ENCODE measurements around the gene CTSZ.
"Not testable (repeated sequence)": the region's sequence is repeated elsewhere in the genome, so short reads cannot be mapped to it uniquely, and the experiment has no call there.

Gene CTSZ

DNA sequence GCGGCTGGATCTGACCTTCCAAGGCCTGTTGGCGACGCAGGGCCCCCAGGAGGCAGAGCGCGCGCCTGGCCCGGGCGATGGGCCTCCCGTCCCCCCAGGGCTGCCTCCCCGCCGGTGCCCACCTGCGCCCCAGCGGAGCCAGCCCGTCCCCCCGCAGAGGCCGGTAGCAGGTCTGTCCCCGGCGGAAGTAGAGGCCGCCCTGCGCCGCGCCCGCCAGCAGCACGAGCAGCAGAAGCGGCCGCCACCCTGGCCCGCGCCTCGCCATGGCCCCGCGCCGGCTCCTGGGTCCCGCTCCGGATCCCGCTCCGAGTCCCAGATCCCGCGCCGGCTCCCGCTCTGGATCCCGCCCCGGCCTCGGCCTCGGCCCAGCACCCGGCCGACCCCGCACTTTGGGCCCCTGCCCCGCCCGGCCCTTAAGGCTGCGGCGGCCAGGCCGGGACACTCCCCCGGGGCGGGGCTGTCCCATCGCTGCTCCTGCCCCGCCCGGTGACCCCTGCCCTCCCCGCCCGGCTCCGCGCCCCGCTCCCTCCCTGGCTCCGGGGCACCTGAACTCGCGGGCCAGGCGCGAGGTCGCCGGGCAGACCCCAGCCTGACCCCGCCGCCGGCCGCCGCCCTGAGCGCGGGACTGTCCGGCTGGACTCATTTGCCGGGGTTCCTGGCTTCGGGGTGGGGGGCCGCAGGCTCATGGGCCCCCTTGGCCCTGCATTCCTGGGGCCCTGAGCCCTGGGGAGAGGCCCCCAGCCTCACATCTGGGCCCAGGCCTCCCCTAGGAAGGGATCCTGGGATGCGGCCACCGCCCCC lies at the start of gene CTSZ:
Gene CTSZ (minus strand): TSS at position 391 of the 801 bp plus-strand sequence. CDS start 126 bp downstream, at position 265.
- DNase-seq = peak; percentile 68

GRCh38 chr20:59055302-59055701 lies 48.2 kb upstream of the CTSZ start:
- no peak for DNase-seq

DNA sequence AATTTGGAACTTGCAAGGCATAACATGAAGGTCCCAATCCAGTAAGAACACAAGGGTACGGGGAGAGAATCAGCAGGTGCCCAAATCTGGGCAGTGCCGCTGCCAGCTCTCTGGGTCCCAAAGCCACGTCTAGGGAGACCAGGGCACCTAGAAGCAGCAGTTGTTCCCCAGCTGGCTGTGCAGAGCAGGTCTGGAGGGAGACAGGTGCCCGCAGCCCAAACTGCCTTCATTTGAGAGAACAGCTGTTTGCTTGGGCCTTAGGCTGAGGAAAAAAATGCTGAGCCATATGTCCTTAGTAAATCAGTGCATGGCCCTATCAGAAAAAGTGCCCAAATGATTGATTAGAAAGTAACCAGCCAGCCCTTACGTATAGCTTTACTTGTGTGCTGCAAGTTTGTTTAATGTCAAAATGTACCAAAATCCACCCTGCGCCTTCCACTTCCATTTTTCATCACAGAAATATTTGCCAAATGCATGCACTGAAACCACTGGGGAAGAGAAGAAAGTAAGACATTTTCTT lies 44.7 kb upstream of the CTSZ start:
- DNase-seq = peak; percentile 33

DNA sequence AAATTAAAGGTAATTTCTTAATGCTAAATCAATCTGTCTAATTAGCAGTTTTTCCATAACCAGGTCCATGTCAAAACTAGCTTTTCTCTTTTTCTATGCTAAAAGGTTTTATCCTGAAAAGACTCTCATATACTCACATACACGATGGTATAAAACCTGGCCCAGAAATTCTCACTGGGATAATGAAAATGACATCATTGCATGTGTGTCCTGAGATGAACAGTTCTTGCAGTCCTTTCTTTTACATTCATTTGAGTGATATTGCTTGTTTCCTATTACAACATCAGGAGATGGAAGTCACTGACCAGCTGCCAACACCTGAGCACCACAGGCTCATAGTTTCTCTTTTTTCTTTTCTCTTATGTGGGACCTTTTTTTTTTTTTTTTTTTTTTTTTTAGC lies 43.4 kb upstream of the CTSZ start:
- no peak for DNase-seq

- no peak for DNase-seq
These were observed 41.6 kb upstream of the CTSZ start for GRCh38 chr20:59048681-59049030.

DNA sequence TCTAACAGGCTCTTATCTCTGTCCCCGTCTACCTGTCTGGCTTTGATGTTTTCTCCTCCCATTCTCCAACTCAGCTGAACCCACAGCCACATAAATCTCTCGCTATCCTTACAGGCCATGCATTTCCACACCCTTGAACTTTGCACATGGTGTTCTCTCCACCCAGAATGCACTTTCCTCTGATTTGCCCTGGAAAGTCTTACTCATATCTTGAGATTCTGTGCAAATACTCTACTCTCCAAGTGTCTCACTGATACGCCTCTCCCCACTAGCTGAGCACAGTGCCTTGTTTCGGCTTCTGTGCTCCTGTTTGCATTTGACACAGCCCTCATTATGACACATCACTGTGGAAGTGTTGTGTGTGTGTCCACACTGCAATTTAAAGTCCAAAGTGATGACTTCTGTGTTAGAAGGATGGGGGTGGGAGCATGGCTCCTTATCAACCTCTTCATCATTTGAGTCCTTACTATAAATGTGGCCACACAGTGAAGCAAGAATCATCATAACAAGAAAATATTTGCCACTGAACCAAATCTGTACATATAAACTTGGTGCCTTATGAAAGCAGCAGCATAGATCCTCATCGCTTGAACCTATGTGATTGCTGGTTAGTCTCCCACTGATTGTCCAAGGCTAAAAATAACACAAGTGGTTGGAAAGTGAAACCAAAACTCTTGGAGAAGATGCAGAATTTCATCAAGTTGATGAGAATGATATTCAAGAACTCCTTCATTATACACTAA lies 41.1 kb upstream of the CTSZ start:
- DNase-seq = no peak

- DNase-seq = no peak
These were observed 39.8 kb upstream of the CTSZ start for GRCh38 chr20:59046862-59047261.

- no peak for DNase-seq
These were observed 37.7 kb upstream of the CTSZ start for GRCh38 chr20:59044796-59045195.

DNA sequence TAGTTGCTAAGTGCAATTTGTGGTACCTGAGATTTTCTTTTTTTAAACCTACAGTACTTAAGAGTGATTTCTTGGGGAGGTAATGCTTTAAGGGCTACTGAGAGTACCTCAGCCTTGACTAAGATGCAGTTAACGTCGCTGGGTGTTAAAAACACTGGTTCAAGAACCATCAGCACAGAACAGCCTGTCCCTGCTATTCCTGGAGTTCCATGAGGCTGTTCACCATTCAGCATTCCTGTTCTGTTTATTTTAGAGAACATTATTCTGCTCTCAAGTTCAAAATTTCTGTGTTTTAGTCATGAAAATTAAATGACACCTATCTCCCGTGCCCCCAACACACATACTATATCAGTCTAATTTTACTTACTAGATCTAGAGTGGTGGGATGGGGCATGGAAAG lies 37.2 kb upstream of the CTSZ start:
- no peak for DNase-seq

- no peak for DNase-seq
These were observed 36.6 kb upstream of the CTSZ start for GRCh38 chr20:59043698-59044097.

DNA sequence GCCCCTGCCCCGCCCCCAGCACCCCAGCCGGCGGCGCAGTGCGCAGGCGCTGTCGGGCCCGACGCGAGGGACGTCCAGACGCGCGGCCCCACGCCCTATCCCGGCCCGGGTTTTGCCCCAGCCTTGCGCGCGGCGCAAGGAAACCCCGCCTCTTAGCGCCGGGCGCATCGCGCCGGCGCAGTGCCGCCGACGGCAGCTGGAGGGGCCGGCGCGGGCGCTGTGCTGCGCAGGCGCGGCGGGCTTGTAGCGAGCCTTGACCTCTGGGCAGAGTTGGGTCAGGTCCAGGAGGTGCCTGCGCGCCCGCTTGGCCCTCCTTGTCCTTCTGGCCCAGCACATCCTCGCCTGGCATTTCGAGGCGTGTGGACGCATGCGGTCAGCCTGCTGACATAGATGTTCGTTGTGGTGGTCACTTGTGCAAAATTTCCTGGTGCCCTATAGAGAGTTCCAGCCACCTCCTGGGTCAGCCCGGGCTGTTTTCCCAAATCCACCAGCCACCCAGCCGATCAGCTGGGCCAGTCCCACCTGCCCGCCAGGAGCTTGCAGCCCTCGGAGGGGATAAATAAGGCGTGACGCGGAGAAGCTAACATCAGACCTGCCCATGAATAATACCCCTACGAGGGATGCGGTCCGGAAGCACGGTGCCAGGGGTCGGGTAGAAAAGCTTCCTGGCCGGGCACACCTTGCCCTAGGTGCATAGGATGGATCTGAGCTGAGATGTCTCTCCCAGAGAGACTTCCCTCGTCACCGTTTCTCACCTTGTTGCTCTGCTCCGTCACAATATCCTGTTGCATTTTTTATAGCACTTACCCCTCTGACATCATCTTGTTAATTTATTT lies 36.0 kb upstream of the CTSZ start:
- DNase-seq = peak; percentile 96

DNA sequence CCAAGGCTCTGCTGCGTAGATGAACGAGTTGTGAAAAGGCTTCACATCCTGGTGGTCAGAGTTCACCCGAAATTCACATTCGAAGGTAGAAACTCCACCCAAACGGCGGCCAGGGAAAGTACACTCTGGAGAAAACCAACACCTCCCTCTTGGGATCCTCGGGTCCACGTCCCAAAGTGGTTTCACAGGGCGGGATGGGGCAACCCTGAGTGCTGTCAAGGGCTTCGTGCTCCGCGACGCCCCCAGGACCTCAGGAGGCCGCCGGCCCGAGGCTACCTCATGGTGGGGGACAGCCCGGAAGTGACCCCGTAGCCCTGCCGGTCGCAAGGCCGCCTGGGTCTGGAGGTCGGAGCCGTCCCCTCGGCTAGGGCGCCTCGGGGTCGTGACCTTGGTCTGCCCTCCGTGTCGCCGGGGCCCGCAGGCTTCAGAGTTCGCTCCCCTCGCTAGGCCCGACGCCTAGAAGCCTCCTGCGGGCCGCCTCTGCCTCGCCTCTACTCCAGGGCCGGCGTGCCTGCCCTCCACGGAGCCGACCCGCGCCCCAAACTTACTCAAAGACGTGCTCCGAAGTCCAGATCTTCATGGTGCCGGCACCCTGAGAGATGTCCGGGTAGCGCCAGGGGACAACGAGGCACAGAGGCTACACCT lies 35.2 kb upstream of the CTSZ start, which contains the start of gene PRELID3B:
Gene PRELID3B (minus strand): TSS at position 636 of the 645 bp plus-strand sequence. CDS start 56 bp downstream, at position 580.
- no peak for DNase-seq

- DNase-seq = not testable (repeated sequence)
These were observed 34.4 kb upstream of the CTSZ start for GRCh38 chr20:59041487-59041886.

DNA sequence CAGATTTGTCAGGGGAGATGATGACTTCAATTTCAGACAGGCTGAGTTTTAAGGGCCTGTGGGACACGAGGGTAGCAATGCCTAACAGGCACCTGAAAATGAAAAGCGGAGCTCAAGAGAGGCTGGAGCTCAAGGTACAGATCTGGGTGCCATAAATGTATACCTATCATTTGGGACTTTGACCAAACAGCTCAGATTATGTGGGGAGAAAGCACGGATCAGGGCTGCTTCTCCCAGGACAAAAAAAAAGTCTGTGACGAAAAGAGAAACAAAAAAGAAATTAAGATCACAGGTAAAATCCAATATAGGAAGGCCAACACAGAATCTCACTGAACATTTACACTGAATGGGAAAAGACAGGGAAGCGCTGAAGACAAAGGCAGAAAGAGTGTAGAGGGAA lies 33.6 kb upstream of the CTSZ start:
- no peak for DNase-seq

GRCh38 chr20:59039233-59039632 lies 32.2 kb upstream of the CTSZ start:
- DNase-seq = no peak

DNA sequence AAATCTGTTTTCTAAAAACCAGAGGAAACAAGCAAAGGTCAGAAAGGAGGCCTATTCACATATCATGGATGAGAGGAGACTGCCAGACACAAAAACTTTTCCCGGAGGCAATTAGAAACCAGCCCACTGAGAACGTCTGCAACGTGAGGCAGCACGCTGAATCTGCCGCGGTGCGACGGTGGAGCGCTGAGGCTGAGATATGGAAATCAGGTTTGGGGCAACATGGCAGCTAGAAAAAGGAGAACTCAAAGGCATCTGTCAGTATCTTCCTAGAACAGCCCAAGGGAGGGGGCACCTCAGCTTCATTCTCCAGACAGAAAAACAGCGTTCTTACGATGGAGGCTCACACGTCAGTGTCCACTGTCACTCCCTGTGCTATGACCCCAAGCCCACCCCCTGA lies 30.3 kb upstream of the CTSZ start:
- DNase-seq = no peak

DNA sequence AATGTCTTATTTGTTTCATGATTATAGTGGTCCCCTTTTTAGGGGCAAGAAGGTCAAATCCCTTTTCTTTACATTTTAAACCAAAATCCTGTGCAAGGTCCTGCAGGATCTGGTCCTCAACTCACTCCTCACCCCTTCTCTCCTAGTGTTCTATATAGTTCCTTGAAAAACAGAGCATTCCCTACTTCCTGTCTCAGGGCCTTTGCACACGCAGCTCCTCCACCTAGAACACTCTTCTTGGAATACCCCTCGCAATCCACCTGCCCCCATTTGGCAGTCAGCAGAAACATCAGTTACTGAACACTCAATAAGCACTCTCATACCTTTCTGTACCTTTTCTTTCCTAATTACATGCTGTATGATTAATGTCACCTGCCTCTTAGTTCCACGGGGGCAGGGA lies 28.3 kb upstream of the CTSZ start:
- no peak for DNase-seq

DNA sequence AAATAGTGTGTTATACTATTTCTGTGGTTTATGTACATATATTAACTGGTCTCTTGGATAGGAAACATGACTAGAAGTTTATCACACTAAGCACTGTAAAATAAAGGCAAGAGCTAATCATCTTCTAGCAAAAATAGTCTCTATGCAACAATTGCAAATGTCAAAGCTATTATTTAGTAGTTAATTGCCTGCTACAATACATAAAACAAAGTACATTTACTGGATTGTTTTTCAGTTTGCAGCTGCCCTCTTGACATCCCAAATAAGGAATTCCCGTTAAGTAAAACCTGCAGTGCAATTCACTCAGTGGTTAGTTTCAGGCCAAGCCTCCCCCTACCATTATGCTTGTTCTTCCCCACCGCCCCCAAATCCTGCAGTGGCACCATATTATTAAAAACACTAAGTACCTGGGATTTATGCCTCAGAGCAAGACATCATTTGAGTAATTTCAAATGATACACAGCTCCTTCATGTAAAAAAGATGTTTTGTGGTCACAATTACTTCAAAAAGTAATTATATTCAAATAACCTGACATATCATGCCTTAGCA lies 26.6 kb upstream of the CTSZ start:
- no peak for DNase-seq

GRCh38 chr20:59033093-59033492 lies 26.0 kb upstream of the CTSZ start:
- DNase-seq = no peak

- DNase-seq = no peak
These were observed 25.6 kb upstream of the CTSZ start for GRCh38 chr20:59032713-59033059.

DNA sequence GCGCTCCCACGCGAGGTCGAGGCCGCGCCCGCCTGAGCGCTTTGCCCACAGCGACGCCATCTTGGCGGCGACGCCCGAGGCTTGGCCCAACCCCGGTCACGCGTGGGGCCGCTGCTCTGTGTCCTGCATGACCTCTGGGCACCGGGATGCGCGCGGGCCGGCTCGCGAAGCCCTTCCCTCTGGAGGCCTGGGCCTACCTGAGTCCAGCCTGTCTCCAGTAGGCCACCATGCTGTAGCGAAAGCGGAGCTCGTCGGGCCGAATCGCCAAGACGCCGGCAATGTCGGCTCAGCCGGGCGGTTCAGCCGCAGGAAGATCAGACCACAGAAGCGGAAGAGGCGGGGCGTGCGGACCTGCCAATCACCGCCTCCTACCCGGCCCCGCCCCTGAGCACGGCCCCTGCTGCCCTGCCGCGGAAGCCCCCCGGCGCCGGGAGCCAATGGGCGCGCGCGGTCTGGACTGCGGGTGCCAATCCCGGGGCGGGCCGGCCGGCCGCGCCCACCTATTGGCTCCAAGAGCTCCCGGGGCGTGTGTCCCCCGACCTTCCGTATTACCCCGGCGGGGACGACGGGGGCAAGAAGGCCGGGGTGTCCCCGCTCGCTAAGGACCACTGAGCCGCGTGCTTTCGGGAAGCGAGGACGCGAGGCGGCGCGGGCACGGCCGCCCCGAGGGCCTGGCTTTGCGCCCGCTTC lies 25.1 kb upstream of the CTSZ start, which contains the start of gene ATP5F1E:
Gene ATP5F1E (minus strand): TSS at position 313 of the 690 bp plus-strand sequence. CDS start 84 bp downstream, at position 229.
- peak; percentile 98 for DNase-seq
